T1000 (cell line): ENCODE results near the gene SNX17.
"Not testable (repeated sequence)": the region's sequence is repeated elsewhere in the genome, so short reads cannot be mapped to it uniquely, and the experiment has no call there.

Experiments
- DNase-seq: peaks from one replicate; lab custom pipeline; 2025; ENCODE audit warnings: mixed read lengths; lab: John Stamatoyannopoulos, UW

SNX17 gene

GRCh38 chr2:27370026-27370815 is at the start of gene SNX17, which contains the start of gene EIF2B4:
TSS of gene SNX17 (plus strand) at chr2:27370616. CDS start at chr2:27370744, 128 bp downstream.
TSS of gene EIF2B4 (minus strand) at chr2:27370338. CDS start at chr2:27370314, 24 bp downstream.
- peak; percentile 98 for DNase-seq

DNA sequence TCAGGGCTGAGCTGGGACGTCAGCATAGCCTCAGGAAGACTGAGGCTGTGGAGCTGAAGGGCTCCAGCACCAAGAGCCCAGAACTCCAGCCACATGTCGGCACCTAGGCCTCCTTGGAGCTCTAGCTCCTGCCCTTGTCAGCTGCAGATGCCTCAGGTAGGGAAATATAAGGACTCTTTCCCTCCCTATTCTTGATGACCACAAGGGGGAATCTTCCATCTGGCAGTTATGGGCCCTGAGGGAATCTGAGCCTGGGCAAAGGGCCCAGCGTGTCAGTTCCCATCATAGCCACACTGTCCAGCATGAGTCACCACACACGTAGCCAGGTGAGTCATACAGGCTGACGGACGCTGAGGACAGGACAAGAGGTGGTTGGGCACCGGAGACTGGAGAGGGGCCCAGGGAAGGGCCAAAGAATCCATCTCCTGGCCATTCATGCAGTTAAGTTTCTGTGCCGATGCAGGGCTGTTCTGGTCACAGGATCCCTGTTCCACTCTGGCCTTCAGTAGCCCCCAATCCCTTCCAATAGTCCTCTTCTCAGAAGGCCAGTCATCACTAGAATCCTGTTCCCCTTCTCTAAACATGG is 49.4 kb upstream of the SNX17 start:
- peak; percentile 93 for DNase-seq

GRCh38 chr2:27322301-27322765 is 48.1 kb upstream of the SNX17 start:
- DNase-seq: no peak

- DNase-seq: peak; percentile 63
These were observed 47.4 kb upstream of the SNX17 start, which contains the start of gene MPV17 for GRCh38 chr2:27322766-27323595. TSS of gene MPV17 (minus strand) at chr2:27323097. CDS start at chr2:27322517, 580 bp downstream.

- no peak for DNase-seq
These were observed 46.7 kb upstream of the SNX17 start for GRCh38 chr2:27323596-27324285.

GRCh38 chr2:27324720-27325119 is 45.7 kb upstream of the SNX17 start:
- no peak for DNase-seq

DNA sequence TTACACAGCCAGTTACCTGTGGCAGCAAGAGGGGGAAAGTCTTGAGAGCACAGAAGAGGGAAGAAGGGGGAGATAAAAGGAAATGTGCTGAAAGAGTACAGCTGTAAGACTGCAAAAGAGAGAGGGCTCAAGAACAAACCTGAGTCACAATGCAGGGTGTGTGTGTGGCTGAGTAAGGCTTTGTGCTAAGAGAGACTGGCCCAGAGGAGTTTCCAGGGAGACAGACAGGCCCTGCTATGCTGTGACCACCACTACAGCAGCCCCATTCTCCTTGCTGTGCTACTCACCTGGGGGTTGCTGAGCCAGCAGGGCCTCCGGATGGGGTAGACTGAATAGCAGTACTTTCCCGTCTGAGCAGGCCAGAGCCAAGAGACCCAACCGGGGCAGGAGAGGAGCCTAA is 35.1 kb upstream of the SNX17 start:
- DNase-seq: no peak

DNA sequence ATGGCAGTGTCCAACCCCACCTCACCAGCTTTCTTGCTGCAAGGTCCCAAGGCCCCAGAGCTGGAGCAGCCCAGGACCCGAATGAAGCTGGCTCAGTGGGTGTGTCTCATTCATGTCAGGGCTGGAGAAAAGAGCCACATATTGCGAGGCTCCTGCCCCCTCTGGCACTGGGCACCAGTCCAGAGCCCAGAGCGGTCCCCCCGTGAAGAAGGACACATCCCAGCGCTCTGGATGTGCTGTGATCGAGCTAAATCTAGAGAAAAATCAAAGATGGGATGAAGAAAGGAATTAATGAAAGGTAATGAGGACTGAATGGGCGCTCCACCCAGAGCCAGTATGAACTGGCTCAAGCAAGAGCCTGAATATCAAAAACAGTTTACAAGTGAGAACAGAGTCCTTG is 34.2 kb upstream of the SNX17 start:
- no peak for DNase-seq

- DNase-seq: no peak
These were observed 22.8 kb upstream of the SNX17 start for GRCh38 chr2:27347641-27348040.

GRCh38 chr2:27350106-27350693 is 20.2 kb upstream of the SNX17 start:
- DNase-seq: no peak

- no peak for DNase-seq
These were observed 18.4 kb upstream of the SNX17 start for GRCh38 chr2:27351802-27352598.

DNA sequence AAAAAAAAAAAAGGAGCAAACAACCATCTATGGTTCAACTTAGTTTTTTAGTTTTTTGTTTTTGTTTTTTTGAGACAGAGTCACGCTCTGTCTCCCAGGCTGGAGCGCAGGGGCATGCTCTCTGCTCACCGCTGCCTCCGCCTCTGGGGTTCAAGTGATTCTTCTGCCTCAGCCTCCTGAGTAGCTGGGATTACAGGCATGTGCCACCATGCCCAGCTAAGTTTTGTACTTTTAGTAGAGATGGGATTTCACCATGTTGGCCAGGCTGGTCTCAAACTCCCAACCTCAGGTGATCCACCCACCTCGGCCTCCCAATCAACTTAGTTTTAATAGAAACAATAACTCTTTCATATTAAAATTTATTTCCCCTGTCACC is 17.0 kb upstream of the SNX17 start:
- DNase-seq: not testable (repeated sequence)

- DNase-seq: no peak
These were observed 16.4 kb upstream of the SNX17 start for GRCh38 chr2:27353762-27354596.

DNA sequence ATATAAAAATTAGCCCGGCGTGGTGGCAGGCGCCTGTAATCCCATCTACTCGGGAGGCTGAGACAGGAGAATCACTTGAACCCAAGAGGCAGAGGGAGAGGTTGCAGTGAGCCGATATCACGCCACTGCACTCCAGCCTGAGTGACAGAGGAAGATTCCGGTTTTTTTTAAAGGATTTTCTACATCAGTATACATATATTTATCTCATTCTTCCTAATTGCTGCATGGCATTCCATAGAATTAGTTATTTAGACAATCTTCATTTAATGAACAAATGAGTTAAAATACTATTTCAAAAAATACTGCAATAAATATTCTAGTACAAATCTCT is 15.9 kb upstream of the SNX17 start:
- no peak for DNase-seq

DNA sequence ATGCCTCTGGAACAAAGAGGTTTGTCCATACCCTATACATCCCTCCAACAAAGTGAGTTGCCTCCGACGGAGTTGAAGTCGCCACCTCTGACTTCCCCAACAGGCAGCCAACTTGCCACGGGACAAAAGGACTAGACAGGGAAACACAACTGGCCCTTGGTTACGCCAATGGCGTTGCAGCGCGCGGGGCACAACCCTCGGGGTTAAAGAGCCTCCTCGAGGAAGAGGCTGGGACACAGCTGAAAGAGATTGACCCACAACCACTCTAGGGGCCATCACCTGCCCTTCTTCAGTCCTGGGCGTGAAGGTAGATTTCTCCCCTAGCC is 14.4 kb upstream of the SNX17 start:
- peak; percentile 5 for DNase-seq

DNA sequence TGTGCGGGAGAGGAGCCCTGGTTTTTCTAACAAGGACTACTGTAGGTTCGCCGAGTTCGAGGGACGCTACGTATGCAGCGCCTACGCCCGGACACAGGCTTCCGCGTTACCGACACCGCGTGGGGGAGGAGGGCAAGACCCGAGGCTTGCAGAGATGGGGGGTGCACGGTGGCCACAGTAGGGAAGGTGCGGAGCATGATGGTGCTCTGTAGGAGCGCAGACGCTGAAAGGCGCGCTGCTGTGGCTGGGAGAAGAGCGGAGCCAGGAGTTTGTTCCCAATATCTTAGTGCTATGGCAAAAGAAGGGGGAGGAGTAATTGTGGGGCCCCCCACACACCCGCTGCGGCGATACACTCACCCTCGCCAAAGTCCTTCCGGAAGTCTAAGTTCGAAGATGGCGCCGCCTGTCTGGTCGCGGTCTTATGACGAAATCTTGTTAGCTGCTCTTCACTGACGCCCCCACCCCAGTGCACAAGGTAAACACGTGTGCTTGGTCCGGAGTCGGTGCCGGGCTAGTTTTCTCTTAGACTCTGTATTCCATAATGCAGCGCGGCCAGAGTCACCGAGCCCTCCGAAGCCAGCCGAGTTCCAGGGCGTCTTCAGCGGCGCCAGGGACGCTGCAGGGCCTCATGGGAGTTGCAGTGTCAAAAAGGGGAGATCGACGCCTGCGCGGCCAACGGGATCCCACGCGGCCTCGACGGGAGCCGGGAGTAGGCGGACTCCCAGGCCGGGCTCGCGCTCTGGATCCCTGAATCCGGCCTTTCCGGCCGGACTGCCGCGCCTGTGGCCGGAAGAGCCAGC is 13.8 kb upstream of the SNX17 start, which contains the start of gene GTF3C2:
GTF3C2 (minus strand) TSS at position 383 of the 800 bp plus-strand sequence. CDS start 13,210 bp downstream, outside the sequence.
- peak; percentile 97 for DNase-seq

GRCh38 chr2:27362678-27363420 is 7.6 kb upstream of the SNX17 start:
- no peak for DNase-seq

DNA sequence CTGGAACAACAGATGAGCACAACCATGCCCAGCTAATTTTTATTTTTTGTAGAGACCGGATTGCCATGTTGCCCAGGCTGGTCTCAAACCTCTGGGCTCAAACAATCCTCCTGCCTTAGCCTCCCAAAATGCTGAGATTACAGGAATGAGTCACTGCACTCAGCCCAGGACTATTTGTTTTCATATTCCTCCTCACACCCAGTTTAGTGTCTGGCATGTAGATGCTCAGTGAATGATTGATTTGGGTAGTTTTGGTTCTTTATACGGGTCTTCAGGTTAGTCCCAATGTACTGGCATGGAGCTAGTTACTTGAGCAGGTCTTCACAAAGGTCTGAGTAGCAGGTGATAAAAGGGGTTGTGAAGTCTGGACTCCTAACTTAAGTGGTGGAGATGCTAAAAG is 6.5 kb upstream of the SNX17 start:
- no peak for DNase-seq
